Testis (tissue), 2 donors: ENCODE measurements around the gene IL32.

Experiments
- CTCF ChIP-seq, 3 experiments: fragments of 450-650 bp in 2 of 3; fragments of 200-600 bp in 1 of 3; sonication (generic) in 1 of 3; IDR thresholded peaks; one replicate each; pipeline ENCODE4 v1.5.1; 2016 to 2019; ENCODE audit warnings: antibody characterized with exemption in 3 of 3, mild to moderate bottlenecking in 2 of 3, moderate library complexity in 1 of 3
- POLR2A ChIP-seq: fragments of 450-650 bp; IDR thresholded peaks from one replicate; pipeline ENCODE4 v1.6.1; 2017; ENCODE audit warnings: antibody characterized with exemption, mild to moderate bottlenecking, moderate library complexity

- TF ChIP-seq POLR2A, result no peak
- no peak for TF ChIP-seq CTCF (IDR thresholded peaks at IDR 0.05)
Observed at GRCh38 chr16:3029491-3030221, 35.8 kb upstream of the IL32 start.
